PC-9 (cell line): ENCODE measurements around the gene RAB11FIP4.

Experiments used
- EZH2 ChIP-seq: fragments of 200-600 bp; sonication (generic); IDR thresholded peaks from 2 replicates; pipeline ENCODE4 v1.8.0; 2017; ENCODE audit warnings: antibody characterized with exemption, low read depth
- TF ChIP-seq, protein P1 (sequence below): fragments of 200-600 bp; sonication (generic); conservative IDR thresholded peaks from 2 replicates; pipeline ENCODE4 v1.6.1; 2017; ENCODE audit warnings: mixed run types, antibody characterized with exemption, mild to moderate bottlenecking, moderate library complexity

GRCh38 chr17:31581491-31581890 lies 190.0 kb downstream of the RAB11FIP4 start:
- no peak for TF ChIP-seq EZH2
- TF ChIP-seq, protein P1, sequence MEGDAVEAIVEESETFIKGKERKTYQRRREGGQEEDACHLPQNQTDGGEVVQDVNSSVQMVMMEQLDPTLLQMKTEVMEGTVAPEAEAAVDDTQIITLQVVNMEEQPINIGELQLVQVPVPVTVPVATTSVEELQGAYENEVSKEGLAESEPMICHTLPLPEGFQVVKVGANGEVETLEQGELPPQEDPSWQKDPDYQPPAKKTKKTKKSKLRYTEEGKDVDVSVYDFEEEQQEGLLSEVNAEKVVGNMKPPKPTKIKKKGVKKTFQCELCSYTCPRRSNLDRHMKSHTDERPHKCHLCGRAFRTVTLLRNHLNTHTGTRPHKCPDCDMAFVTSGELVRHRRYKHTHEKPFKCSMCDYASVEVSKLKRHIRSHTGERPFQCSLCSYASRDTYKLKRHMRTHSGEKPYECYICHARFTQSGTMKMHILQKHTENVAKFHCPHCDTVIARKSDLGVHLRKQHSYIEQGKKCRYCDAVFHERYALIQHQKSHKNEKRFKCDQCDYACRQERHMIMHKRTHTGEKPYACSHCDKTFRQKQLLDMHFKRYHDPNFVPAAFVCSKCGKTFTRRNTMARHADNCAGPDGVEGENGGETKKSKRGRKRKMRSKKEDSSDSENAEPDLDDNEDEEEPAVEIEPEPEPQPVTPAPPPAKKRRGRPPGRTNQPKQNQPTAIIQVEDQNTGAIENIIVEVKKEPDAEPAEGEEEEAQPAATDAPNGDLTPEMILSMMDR = no peak
